DMS79 (cell line): ENCODE results near the gene KDM2B.
"Not testable (repeated sequence)": the region's sequence is repeated elsewhere in the genome, so short reads cannot be mapped to it uniquely, and the experiment has no call there.

ENCODE experiments used
- DNase-seq: peaks from one replicate; lab custom pipeline; 2025; lab: John Stamatoyannopoulos, UW

The KDM2B gene

DNA sequence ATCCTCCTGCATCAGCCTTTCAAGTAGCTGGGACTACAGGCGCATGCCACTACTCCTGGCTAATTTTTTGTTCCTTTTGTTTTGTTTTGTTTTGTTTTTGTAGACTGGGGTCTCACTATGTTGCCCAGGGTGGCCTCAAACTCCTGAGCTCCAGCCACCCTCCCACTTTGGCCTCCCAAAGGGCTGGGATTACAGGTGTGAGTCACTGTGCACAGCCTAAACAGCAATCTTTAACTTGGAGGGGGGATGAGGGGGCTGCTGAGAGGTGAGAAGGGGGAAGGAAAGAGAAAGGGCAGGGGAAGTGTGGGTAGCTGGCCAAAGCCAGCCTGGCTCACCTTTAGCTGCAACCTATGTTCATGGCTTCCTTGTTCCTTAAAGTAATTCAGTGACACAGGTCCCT is 77.4 kb downstream of the KDM2B start:
- no peak for DNase-seq

DNA sequence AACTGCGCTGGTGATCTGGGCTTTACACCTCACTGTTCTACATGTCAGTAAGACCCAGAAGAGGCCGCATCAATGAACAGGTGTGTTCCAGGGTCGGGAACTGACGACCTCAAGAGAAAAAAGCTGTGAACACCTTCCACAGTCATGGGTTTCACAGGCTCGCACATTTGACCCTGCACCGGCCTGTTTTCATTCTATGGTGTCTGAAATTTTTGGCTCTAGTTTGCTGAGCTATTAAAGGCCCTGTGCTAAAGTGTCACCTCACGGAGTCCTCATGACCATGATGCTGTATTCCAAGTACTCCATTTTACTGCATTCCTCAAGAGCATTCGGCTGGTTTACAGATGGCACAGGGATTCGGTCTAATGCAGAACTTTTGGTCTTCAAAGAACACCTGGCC is 78.9 kb downstream of the KDM2B start:
- DNase-seq: no peak

DNA sequence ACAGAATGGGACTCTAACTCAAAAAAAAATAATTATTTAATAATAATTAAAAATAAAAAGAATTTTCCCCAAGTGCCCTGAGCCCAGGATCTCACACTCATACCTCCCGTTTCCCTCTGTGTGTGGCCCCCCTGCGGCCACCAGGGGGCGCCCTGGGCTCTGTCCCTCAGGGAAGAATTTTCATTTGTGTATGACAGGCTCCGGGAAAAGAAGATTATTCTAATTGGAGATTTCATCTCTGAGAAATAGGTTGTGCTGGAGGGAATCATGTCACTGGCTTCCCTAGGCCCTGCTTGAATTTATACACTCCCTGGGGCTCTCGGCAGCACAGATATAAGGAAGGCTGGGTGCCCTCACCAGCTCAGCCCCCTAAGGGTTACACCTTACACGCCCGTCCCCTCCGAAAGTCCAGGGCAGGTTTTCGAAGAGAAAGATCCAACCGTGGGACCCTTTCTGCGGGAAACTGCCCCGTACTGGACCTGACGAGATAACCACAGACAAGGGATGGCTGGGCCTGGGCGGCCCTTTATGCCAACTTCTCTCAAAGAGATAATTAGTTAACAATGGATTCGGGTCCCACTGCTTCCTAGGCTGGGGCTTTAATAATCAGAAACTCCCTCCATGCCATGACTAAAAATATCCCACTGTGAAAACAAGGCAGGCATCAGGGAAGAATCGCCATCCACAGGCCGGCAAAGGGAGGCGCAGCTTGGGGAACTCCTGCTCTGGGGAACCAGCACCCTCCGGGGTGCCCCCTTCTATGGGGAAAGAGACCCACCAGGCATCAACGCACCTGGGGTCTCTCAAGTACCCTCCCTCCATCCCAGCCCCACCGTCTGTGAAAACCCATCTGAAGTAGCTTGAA is 80.7 kb downstream of the KDM2B start:
- DNase-seq: peak; percentile 26

DNA sequence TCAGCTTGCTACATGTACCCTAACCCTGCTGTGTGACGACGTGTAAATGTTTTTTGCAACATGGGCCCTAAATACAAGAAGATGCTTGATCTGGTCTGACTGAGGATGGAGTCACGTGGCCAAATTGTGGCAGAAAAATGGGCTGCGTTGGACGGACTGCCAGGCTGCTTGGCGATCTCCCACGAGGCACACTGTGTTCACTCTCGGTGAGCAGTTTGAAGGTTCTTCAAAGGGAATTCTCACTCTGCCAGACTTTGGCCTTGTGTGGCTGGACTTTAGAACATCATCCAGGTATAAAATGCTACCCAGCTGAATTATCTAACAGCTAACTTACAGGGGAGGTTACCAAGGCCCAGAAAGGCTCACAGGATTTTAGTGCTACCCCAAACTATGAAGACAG is 85.1 kb downstream of the KDM2B start:
- no peak for DNase-seq

DNA sequence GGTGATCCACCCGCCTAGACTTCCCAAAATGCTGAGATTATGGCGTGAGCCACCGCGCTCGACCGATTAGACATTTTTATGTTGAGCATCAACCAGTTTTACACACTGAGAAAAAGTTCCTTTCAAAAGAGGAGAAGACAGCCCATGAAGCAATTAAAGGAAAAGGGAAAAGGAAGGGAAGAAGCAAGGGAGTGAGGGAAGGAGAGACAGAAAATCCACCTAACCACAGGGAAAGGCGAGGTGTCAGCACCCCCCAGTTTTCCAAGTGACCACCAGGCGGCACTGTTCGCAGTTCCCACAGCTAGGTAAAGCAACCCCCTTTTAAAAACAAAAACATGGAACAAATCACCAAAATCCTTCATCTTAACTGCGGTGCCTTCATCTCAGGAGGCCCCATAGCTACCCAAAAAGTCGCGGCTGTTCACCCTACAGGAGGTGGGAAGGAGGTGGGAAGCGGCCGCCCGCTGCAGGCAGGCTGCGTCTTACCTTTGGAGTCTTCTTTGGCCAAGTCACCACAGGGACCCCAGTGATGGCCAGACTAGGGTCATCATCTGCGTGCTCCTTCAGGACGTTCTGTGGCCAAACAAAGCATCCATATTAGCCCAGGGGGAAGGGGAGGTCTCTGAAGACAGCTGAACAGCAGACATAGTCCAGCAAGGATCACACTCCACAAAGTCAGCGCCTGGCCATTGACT is 86.6 kb downstream of the KDM2B start:
- DNase-seq: no peak

DNA sequence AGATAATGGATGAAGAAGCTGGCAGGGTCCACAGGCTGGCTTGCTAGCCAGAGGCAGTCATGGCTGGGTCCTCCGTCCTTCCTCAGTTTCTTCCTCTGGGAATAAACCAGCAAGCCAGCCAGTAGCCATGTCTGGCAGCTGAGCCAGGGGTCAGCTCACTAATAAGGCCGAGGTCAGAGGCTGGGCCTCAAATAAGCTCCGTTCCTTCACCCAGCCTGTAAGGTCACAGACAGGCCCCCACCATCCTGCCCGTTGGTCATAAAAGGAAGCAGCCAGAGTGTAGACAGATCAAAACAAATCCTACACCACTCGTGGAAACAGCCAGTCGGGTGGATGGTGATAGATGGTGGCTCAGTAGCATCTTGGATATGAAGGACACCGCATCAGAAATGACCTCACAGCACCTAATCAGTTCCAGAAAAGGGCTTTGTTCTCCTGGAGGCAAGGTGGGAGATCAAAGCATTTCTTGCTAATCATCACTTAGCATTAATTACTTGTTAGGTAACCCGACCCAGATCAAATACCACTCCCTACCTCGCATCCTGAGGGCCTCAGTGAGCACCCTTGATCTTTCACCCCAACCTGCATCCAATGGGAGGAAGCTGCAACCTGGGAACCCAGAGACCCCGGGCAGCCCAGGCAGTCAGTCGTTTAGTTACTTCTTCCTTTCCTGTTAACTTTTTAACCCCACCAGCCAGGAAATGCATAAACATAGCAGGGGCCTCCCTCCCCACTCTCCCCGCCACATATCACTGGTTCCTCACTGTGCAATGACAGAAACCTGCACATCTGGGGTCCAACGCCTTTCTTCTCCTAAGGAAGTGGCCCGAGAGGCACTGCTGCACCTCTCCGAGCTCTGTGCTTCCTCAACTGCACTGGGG is 90.2 kb downstream of the KDM2B start:
- DNase-seq: no peak

DNA sequence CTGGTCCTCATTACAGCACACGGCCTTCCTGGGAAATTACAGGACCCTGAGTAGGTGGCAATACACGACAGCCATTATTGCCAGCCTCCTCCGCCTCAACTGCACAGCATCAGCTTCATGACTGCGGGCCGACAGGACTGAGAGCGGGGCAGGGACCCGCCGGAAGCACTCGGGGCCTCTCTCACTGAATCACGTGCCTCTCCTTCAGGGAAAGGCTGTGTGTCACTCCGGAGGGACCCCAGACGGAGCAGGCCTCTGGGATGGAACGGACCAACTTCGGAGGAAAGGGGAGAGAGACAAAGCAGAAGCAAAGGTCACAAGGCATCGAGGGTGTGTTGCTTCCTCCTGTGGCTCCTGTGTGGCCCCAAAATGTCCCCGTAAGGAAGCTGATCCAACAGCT is 90.9 kb downstream of the KDM2B start:
- no peak for DNase-seq

DNA sequence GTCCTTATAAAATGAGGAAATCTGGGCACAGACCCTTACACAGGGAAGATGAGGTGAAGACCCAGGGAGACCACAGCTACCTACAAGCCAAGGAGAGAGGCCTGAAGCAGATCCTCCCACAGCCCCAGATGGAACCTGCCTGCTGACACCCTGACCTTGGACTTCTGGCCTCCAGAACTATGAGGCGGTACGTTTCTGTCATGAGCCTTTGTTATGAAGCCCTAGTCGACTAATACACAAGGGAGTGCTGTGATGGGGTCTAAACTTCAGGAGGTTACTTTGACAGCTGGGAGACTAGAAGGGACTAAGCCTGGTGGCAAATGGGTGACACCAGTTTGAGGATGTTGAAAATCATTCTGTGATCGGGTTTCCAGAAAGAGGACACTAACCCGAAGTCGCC is 95.9 kb downstream of the KDM2B start:
- DNase-seq: no peak

DNA sequence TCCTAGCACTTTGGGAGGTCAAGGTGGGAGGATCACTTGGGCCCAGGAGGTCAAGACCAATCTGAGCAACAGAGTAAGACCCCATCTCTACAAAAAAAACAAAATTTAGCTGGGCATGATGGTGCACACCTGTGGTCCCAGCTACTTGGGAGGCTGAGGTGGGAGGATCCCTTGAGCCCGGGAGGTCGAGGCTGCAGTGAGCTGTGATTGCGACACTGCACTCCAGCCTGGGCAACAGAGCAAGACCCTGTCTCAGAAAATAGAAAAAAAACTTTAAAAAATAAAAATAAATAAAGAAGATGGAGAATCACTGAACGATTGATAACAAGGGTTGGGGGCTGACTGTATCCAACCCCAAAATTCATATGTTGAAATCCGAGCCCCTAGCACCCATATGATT is 96.3 kb downstream of the KDM2B start:
- DNase-seq: not testable (repeated sequence)

DNA sequence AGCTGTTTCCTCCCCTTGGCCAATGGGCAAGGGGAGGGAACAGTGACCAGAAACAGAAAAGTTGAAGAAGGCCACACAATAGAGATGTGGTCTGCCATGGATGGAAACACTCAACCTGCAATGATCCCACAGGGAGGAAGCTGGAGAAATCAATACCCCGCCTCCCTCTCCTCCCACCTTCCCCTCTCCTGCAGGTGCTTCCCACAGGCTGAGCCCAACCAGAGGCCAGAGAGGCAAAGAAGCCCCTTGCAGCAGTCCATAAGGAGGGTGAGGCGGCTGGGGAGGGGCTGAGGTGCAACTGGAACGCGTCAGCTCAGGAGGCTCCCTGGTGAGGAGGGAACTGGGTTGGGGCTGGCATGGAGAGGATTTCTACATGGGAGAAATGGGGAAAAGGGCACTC is 96.9 kb downstream of the KDM2B start:
- no peak for DNase-seq

DNA sequence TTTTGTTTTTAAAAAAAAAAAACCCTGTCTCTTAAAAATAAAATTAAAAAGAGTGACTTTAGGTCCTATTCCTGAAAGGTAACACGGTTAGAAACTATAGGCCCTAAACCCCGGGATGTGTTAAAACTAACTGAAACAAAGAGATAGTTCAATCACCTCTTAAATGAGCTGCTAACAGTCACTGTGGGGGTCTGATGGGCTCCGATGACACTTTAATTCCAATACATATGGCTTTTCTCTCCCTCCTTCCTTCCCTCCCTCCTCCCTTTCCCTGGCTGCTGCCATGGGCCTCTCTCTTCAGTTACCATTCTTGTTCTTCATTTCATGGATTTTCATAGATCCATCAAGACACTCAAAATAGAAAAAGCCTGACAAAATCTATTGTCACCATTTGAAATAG is 104.3 kb downstream of the KDM2B start:
- no peak for DNase-seq

DNA sequence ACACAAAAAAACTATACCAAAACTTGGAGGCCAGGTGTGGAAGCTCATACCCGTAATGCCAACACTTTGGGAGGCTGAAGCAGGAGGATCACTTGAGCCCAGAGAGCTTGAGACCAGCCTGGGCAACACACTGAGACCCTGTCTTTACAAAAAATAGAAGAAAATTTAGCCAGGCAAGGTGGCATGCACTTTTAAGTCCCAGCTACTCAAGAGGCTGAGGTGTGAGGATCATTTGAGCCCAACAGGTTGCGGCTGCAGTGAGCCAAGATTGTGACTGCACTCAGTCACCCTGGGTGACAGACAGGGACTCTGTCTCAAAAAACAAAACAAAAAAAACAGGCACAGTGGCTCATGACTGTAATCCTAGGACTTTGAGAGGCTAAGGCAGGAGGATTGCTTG is 105.5 kb downstream of the KDM2B start:
- DNase-seq: no peak

DNA sequence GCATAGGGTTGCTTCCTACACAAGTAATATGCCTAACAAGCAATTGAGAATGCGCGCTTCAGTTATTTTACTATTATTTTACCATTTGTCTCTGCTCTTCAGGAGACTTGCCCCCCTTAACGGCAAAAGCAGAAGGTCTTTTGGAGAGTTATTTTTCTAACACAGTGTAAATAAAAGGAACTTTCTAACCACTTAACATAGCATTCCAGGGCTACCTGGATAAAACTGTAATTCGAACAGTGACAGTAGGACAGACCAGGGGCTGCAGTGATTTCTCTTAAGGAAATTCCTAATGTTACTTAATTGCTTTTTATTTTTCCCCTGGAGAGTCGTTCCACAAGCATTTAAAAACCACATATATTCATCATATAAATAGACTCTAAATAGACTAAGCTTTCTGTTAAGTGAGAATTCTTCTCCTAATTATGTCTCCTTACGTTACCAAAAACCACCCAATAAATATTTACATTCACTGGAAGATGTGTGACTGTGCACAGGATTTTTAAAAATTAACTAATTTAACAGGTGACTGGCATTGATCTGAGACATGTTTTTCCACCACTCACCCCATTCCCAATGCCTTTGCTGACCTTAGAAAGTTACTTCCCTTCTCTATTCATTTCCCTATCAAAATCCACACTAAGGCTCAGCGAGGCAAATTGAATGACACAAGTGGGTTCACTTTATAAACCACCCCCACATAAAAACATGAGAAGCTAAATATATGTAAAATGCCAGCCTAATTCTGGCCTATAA is 108.5 kb downstream of the KDM2B start:
- peak; percentile 62 for DNase-seq

DNA sequence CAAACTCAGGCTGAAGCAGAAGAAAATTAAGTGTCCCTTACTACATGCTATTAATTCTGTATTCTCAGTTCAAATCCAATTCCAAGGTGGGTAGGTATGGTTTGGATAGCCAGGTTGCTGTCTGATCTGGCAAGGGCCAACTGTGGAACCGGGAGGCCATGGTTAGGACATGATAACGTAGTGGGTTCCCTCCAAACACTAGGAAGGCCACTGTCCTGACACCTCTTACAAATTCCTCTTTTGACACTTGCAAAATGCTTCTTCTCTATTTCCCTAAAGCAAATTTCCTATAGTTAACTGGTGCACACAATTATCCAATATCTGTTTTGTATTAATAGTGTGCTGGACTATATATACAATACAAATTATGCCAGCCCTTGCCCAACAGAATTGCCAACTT is 110.1 kb downstream of the KDM2B start:
- no peak for DNase-seq

DNA sequence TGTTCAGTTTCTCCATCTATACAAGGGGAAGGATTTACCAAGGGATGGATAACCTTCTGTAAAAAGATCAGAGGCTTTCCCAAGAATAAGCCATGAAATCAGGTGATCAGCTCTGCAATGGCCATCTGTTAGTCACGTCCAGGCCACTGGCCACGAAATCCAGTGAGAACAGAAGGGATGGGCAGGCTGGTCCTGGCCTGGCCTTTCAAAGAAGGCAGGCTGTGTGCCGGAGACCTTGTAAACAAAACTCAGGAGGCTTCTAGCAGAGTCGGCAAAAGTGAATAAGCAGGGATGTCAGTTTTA is 112.4 kb downstream of the KDM2B start:
- no peak for DNase-seq

DNA sequence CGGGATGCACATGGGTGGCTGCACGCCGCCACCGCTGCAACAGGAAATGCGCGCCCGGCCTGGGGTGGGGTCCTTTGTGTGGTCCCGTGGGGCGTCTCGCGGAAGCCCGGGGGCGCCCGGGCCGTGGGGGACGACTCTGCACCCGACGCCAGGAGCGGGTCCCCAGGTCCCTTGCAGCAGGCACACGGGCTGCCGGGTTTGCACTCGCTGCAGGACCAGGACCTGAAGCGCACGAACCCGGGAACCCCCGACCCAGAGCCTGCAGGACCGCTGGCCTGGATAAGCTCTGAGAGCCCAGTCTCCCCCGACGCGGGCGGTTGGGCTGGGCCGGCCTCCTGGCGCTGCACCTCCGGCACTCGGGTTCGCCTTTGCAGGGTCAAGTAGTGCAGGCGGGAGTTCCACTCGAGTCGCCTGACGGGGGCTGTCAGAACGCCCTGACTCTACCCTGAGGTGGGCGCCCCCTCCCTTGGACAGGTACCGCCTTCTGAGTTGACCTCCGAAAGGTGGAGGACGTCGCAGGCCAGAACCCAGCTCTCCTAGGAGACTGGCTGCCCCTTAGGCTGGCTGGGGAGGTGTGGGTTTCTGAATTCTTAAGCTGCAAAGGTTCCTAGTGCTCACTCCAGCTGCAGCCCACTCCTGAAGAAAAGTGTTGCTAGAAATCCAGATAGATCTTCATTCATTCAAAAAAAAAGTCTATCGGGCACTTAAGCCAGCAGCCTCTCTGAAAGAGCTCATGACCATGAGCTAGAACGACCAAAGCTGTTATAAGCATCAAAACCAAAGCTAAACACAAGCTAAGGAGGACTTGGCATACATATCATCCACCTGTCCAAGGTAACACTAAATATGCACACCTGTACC is 113.0 kb downstream of the KDM2B start:
- DNase-seq: peak; percentile 12

DNA sequence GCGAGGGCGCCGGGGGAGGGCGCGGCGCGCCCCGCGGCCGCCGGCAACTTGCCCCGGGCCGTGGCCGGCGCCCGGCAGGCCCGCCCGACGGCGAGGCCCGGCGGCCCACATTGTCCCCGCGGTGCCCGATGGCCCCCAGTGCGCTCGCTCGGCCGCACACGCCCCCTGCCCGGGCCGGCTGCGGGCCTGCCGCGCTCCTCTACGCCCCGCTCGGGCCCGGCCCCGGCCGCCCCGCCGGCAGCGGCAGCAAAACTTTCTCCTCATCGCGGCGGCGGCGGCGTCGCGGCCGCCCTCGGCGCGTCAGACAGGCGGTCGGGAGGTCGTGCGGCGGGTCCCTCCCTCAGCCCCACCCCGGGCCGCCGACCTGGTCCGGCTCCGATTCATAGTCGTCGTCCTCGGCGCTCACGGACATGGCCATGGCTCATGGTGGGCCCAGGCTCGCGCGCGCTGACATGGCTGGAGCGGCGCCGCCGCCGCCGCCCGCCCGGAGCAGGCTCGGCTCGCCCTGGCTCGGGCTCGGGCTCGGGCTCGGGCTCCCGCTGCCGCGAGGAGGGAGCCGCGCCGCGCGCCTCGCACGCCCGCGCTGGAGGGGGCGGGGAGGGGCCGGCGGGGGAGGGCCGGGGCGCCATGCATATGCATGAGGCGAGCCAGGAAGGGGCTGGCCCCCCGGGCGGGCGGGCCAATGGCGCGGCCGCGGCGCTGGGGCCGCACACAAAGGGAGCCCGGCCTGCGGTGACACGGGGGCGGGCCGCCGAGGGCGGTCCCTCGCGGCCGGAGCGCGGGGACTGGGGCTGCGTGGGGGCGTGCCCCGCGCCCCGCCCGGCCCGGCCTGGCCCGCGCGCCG is 113.8 kb downstream of the KDM2B start:
- DNase-seq: peak; percentile 72

DNA sequence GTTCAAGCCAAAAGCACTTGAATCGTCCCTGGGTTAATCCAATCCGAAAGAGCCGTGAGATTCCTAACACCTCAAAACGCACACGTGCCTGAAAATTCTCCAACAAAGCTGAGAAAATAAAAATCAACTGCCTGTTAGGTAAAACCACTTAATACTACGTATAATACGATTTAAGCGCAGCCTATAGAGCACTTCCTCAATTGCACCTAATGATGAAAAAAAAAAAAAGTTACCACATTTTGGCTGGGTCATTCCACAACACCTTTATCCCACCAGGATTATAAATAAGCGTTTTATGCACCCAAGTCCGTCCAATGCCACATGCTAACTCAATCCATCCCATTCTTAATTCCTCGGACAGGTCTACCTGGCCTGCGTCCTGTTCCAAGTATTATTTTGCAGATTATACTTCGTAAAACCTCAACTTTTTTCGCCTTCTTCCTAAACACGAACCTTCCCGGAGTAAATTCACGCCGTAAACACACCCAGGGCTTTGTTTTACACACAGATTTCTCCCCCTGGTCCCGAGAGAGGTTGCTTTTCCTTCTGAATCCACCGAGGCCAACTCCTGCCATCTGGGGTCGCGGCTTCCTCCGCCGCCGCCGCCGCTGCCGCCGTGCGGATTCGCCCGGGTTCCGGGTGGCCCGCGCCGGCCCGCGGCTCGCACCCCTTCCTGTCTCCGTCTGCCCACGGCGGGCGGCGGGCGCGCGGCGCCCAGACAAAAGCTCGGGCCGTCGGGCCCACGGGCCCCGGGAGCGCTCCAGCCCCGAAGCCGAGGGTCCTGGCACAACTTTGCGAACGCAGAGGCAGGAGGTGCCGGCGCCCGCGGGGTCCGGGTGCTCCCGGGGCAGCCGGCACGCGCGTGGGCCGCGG is 114.7 kb downstream of the KDM2B start:
- no peak for DNase-seq

DNA sequence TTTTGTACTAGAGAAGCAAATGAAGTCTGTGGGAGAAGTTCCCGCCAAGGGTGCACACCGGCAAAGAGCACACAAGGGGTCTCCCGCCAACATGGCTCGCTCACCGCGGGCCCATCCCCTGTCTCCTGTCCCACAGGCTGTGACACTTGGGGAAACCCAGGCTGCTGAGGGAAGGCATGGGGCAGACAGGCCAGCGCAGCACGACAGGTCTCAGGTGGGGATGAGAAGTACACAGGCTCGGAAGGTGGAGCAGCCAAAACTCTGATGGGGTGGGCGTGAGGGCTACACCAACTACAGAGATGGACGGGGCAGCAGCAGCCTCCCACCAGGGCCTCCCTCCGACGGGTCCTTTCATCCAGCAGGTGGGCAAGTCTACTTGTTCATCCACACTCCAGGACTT is 116.5 kb downstream of the KDM2B start:
- no peak for DNase-seq
